ENCODE measurements around the gene PLXNA4. TPM values are rescaled to one million over a fixed set of nuclear protein-coding genes. Genes with fewer than 3 reads are reported as not detected.

The PLXNA4 gene
- total RNA-seq, 4 donors from 2014 or later = 0.31 to 0.66 (median 0.43) TPM

DNA sequence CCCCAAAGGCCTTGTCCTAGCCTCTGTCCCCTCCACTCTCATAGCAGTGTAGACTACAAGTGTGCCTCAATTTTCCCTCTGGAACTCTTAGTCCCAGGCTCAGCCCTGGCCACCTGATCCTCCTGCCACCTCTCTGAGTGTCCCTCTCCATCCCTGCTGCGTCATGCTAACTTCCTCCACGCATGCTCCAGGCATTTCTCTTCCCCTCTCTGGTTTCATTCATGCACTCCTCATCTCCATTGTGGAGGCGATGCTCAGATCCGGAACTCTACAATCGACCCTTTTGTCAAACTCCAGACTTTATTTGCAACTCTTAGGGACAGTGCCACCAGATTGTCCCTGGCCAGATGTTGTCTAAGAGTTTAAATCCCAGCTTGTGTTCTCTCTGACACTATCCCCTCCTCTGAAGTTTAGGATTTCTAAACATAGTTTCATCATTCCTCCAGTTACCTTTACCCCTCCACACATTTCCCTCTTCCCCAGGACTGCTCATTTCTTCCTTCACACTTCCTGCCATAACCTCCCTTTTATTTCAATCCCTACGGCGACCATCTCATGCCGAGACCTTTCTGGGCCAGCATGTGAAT lies 492.6 kb downstream of the PLXNA4 start:
- no peak for DNase-seq
- intact Hi-C loops (cut with DNase I; ENCODE audit: low total_unique reads) (no loop called here), in situ Hi-C loops (cut with MboI; ENCODE audit: low sequenced_read_pairs in 4 of 4) (no loop called here)
- no peaks in the 10 kb centered on the region for H3K27me3 ChIP-seq
- H3K4me1 ChIP-seq = peaks cover 13 to 15% of the 10 kb centered on the region in 2 donors
- no peak overlapping the region for H3K4me3 ChIP-seq
- no peaks in the 10 kb centered on the region for H3K9me3 ChIP-seq
- ATAC-seq = no peak
- H3K36me3 ChIP-seq = no peaks in the 10 kb centered on the region
- no peak overlapping the region for H3K27ac ChIP-seq
- TF ChIP-seq, protein P1, sequence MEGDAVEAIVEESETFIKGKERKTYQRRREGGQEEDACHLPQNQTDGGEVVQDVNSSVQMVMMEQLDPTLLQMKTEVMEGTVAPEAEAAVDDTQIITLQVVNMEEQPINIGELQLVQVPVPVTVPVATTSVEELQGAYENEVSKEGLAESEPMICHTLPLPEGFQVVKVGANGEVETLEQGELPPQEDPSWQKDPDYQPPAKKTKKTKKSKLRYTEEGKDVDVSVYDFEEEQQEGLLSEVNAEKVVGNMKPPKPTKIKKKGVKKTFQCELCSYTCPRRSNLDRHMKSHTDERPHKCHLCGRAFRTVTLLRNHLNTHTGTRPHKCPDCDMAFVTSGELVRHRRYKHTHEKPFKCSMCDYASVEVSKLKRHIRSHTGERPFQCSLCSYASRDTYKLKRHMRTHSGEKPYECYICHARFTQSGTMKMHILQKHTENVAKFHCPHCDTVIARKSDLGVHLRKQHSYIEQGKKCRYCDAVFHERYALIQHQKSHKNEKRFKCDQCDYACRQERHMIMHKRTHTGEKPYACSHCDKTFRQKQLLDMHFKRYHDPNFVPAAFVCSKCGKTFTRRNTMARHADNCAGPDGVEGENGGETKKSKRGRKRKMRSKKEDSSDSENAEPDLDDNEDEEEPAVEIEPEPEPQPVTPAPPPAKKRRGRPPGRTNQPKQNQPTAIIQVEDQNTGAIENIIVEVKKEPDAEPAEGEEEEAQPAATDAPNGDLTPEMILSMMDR (IDR thresholded peaks at IDR 0.05 in 4 of 5, conservative IDR thresholded peaks at IDR 0.05 in 1 of 5) = no peak
- TF ChIP-seq POLR2A (IDR thresholded peaks at IDR 0.05) = no peak

DNA sequence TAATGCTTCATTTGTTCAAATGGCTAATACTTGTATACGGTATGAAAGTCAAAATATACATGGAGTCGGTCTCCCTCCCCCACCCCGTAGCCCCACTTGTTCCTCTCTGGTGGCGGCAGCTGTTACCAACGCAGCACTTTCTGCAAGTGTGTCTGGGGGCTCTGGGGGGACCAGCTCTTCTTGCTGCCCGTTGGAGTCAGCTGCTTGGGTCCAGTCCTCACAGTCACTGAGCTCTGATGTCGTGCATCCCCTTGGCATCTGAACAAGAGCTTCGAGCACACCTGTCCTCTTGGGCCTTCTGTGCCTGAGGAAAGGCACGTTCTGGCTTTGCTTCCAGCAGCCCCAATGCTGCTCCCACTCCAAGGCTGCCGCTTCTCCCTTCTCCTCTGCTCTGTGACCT lies 493.1 kb downstream of the PLXNA4 start:
- Histone ChIP-seq H3K27ac (no peak overlapping the region), H3K4me3 (no peak overlapping the region), H3K36me3 (no peaks in the 10 kb centered on the region), H3K4me1 (peaks cover 13 to 15% of the 10 kb centered on the region in 2 donors), H3K27me3 (no peaks in the 10 kb centered on the region), H3K9me3 (no peaks in the 10 kb centered on the region)
- no peak for TF ChIP-seq POLR2A (IDR thresholded peaks at IDR 0.05)
- TF ChIP-seq, protein P1 (IDR thresholded peaks at IDR 0.05 in 4 of 5, conservative IDR thresholded peaks at IDR 0.05 in 1 of 5) = no peak
- intact Hi-C loops (cut with DNase I; ENCODE audit: low total_unique reads) (no loop called here), in situ Hi-C loops (cut with MboI; ENCODE audit: low sequenced_read_pairs in 4 of 4) (no loop called here)
- ATAC-seq = no peak
- no peak for DNase-seq

DNA sequence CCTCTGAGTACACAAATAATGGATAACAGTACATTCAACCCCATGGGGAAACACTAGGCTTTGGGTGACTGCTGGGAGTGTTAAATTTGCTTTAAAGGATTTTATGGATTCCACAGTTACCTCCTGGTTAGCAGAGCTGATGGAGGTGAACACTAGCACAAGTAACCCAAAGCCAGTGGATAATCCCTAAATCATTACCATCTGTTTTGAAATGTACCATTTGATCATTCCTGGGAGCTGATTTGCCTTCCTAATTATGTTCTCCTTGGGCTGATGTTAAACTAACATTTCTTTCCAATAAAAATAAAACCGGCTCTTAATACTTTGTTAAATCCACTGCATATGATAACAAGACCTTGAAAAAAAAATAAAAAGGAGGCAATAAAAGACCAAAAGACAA lies 493.9 kb downstream of the PLXNA4 start:
- TF ChIP-seq POLR2A (IDR thresholded peaks at IDR 0.05) = no peak
- TF ChIP-seq, protein P1 (IDR thresholded peaks at IDR 0.05 in 4 of 5, conservative IDR thresholded peaks at IDR 0.05 in 1 of 5) = no peak
- DNase-seq (no peak), ATAC-seq (no peak)
- H3K27ac ChIP-seq = no peak overlapping the region
- no peaks in the 10 kb centered on the region for H3K27me3 ChIP-seq
- peaks cover 13 to 15% of the 10 kb centered on the region in 2 donors for H3K4me1 ChIP-seq
- no peaks in the 10 kb centered on the region for H3K36me3 ChIP-seq
- in situ Hi-C loops (cut with MboI; ENCODE audit: low sequenced_read_pairs in 4 of 4) = no loop called here
- no peak overlapping the region for H3K4me3 ChIP-seq
- intact Hi-C loops (cut with DNase I; ENCODE audit: low total_unique reads) = no loop called here
- no peaks in the 10 kb centered on the region for H3K9me3 ChIP-seq

DNA sequence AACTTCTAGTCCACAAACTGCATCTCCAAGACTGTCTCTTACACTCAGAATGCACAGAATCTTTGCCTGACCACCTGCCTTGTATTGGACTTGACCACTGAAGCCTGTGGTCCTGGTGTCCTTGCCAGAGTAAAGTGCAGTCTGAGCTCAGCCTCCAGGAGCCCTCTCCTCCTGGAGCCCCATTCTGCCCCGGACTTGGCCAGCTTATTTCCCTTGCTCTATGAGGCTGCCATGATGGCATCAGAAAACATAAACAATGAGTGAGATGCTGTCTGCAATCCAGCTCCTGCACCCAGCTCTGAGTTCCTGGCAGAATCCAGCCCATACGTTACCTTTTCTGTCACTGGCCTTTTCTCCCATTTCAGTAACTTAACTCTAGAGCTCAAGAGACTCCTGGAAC lies 494.6 kb downstream of the PLXNA4 start:
- no peaks in the 10 kb centered on the region for H3K36me3 ChIP-seq
- no peak for DNase-seq
- no peak overlapping the region for H3K27ac ChIP-seq
- intact Hi-C loops (cut with DNase I; ENCODE audit: low total_unique reads) (no loop called here), in situ Hi-C loops (cut with MboI; ENCODE audit: low sequenced_read_pairs in 4 of 4) (no loop called here)
- no peaks in the 10 kb centered on the region for H3K9me3 ChIP-seq
- no peaks in the 10 kb centered on the region for H3K27me3 ChIP-seq
- TF ChIP-seq POLR2A (IDR thresholded peaks at IDR 0.05) = no peak
- TF ChIP-seq, protein P1 (IDR thresholded peaks at IDR 0.05 in 4 of 5, conservative IDR thresholded peaks at IDR 0.05 in 1 of 5) = no peak
- ATAC-seq = no peak
- peaks cover 13 to 15% of the 10 kb centered on the region in 2 donors for H3K4me1 ChIP-seq
- no peak overlapping the region for H3K4me3 ChIP-seq
